ENCODE data around the gene GIT1.

DNA sequence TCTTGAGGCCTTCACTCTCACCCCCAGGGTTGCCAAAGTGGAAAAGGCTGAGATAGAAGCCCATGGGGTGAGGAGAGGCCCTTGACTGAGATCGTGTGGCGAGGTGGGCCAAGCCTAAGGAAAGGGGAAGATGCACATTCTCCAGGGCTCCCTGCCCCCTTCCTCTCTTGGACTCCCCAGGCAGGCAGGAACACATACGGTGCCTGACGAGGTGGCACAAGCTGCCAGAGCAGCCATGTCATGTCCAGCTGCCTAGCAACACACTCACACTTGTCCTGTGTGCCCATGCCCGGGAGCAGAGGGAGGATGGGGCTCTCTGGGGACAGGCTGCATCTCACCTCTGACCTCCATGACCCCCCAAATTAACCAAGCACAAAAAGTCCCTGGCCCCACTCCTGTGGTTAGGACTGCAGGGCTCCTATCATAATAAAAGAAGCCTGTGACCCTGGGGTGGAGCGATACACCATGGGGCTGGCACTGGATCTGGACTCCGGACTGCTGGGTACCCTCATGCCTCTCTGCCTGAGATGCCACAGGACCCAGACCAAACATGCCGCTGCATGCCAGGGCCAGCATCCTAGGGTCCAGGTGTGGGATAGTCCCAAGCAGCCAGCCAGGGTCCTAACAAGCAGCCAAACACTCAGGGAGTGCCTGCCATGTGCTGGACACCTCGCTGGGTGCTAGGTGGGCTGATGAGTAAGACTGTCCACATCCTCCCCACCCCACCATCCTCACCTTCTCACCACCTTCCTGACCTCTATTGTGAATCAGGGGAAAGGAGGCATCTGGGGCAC lies 2.6 kb downstream of the GIT1 start:
- TF ChIP-seq, protein P1, sequence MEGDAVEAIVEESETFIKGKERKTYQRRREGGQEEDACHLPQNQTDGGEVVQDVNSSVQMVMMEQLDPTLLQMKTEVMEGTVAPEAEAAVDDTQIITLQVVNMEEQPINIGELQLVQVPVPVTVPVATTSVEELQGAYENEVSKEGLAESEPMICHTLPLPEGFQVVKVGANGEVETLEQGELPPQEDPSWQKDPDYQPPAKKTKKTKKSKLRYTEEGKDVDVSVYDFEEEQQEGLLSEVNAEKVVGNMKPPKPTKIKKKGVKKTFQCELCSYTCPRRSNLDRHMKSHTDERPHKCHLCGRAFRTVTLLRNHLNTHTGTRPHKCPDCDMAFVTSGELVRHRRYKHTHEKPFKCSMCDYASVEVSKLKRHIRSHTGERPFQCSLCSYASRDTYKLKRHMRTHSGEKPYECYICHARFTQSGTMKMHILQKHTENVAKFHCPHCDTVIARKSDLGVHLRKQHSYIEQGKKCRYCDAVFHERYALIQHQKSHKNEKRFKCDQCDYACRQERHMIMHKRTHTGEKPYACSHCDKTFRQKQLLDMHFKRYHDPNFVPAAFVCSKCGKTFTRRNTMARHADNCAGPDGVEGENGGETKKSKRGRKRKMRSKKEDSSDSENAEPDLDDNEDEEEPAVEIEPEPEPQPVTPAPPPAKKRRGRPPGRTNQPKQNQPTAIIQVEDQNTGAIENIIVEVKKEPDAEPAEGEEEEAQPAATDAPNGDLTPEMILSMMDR (IDR thresholded peaks at IDR 0.05), result no peak
- TF ChIP-seq POLR2A (IDR thresholded peaks at IDR 0.05), result no peak

All from ovary (tissue), 3 donors.